Upper lobe of left lung (tissue), 4 donors: ENCODE results near the gene LSM8.
"Not testable (repeated sequence)": the region's sequence is repeated elsewhere in the genome, so short reads cannot be mapped to it uniquely, and the experiment has no call there.

Source experiments
- CTCF ChIP-seq, 6 experiments: fragments of 450-650 bp in 4 of 6; fragments of 200-600 bp in 2 of 6; sonication (generic) in 2 of 6; IDR thresholded peaks; one replicate each; pipeline ENCODE4 v1.5.1; 2016 to 2019; ENCODE audit warnings: antibody characterized with exemption in 6 of 6
- EP300 ChIP-seq, 4 donors: sonication (generic); formaldehyde crosslinking; IDR thresholded peaks; one replicate each; pipeline ENCODE4 v1.5.1; 2017; ENCODE audit warnings: antibody characterized with exemption in 4 of 4, control low read depth in 2 of 4
- POLR2A ChIP-seq, 4 donors: fragments of 450-650 bp; IDR thresholded peaks; one replicate each; pipeline ENCODE4 v1.5.1; 2016 to 2017; ENCODE audit warnings: antibody characterized with exemption in 4 of 4, mild to moderate bottlenecking in 2 of 4
- POLR2AphosphoS5 ChIP-seq, 2 donors: sonication (generic); formaldehyde crosslinking; IDR thresholded peaks; one replicate each; pipeline ENCODE4 v1.5.1; 2017; ENCODE audit warnings: antibody characterized with exemption in 2 of 2

GRCh38 chr7:118134420-118134819, 49.5 kb upstream of the LSM8 start:
- TF ChIP-seq CTCF, POLR2A, POLR2AphosphoS5, EP300 (IDR thresholded peaks at IDR 0.05): not testable (repeated sequence)
